Kidney (tissue), 14 donors: ENCODE results near the gene DLAT. TPM values are rescaled to one million over a fixed set of nuclear protein-coding genes. Genes with fewer than 3 reads are reported as not detected.

Source experiments
- DNase-seq, 5 donors: peaks; one replicate each; pipeline ENCODE4 v3.0.0-alpha.2; 2013 to 2020
- FAIRE-seq: peaks from 2 replicates; lab custom pipeline; 2012; peaks lifted over from hg19 to GRCh38; lab: Jason Lieb, UNC
- H3K27ac ChIP-seq, 2 donors: one replicate each; pipeline ENCODE4 v1.7.0; 2013; ENCODE audit warnings: low read depth in 2 of 2, low read length in 2 of 2, inconsistent platforms in 1 of 2
- H3K27me3 ChIP-seq: one replicate; pipeline ENCODE4 v1.7.1; 2013; ENCODE audit warnings: low read length, inconsistent platforms; ENCODE audit not compliant: control insufficient read depth, insufficient read depth
- H3K36me3 ChIP-seq, 3 donors: one replicate each; pipeline versions ENCODE4 v1.7.0 to v1.7.1; 2013; ENCODE audit warnings: low read length in 3 of 3, control low read depth in 1 of 3, inconsistent platforms in 1 of 3; ENCODE audit not compliant: insufficient read depth in 3 of 3, control insufficient read depth in 2 of 3
- H3K4me1 ChIP-seq, 3 donors: one replicate each; pipeline versions ENCODE4 v1.7.0 to v1.7.1; 2013; ENCODE audit warnings: low read length in 3 of 3, inconsistent platforms in 1 of 3, low read depth in 1 of 3; ENCODE audit not compliant: control insufficient read depth in 2 of 3, insufficient read depth in 2 of 3
- H3K4me3 ChIP-seq, 3 donors: one replicate each; pipeline versions ENCODE4 v1.7.0 to v1.8.1; 2013; ENCODE audit warnings: low read length in 3 of 3, control low read depth in 1 of 3, inconsistent platforms in 1 of 3
- H3K9ac ChIP-seq, 3 donors: one replicate each; pipeline versions ENCODE4 v1.7.0 to v1.7.1; 2013; ENCODE audit warnings: low read length in 3 of 3, control low read depth in 1 of 3, inconsistent platforms in 1 of 3
- H3K9me3 ChIP-seq, 3 donors: one replicate each; pipeline versions ENCODE4 v1.7.0 to v1.7.1; 2013; ENCODE audit warnings: low read length in 3 of 3, control low read depth in 1 of 3, inconsistent platforms in 1 of 3; ENCODE audit not compliant: control insufficient read depth in 2 of 3, insufficient read depth in 1 of 3
- intact Hi-C: fragments of 100-400 bp; cut with DNase I; formaldehyde crosslinking; loops from one replicate; pipeline ENCODE4 v1.11.1; 2022
- polyA plus RNA-seq: library from polyadenylated mRNA; stranded (reverse); fragments of 350-450 nt; fragmentation: Illumina TruSeq; extraction: RNeasy Lipid Tissue Mini Kit (QIAGEN cat#74804); gene quantifications from one replicate; pipeline ENCODE4 v1.2.3, GENCODE V29; 2014; ENCODE audit warnings: low read depth, low replicate concordance; ENCODE audit not compliant: insufficient read depth
- total RNA-seq: library from RNA; stranded (reverse); fragmentation: NEBNext Ultra II Directional; extraction: Animal tissue kit (Norgen Biotek cat#: 25700); gene quantifications from one replicate; pipeline ENCODE4 v1.2.1, GENCODE V29; 2021
- TF ChIP-seq, protein P1 (sequence below): IDR thresholded peaks from 3 replicates; pipeline ENCODE4 v1.5.1; 2012; ENCODE audit warnings: mild to moderate bottlenecking, moderate library complexity, borderline replicate concordance; ENCODE audit not compliant: insufficient read depth; ENCODE audit errors: extremely low read depth
- donor health status: control.
- donor health status: control.
- donor health status: control.
- donor health status: control.
- donor health status: control.
- donor health status: DM: yes; HTN: yes; CAD: no.
- donor health status: Normal renal cell carcinoma (clear cell type).

Gene DLAT
- total and polyA plus RNA-seq, 2 donors from 2014 or later: 27.5 to 33.1 TPM

DNA sequence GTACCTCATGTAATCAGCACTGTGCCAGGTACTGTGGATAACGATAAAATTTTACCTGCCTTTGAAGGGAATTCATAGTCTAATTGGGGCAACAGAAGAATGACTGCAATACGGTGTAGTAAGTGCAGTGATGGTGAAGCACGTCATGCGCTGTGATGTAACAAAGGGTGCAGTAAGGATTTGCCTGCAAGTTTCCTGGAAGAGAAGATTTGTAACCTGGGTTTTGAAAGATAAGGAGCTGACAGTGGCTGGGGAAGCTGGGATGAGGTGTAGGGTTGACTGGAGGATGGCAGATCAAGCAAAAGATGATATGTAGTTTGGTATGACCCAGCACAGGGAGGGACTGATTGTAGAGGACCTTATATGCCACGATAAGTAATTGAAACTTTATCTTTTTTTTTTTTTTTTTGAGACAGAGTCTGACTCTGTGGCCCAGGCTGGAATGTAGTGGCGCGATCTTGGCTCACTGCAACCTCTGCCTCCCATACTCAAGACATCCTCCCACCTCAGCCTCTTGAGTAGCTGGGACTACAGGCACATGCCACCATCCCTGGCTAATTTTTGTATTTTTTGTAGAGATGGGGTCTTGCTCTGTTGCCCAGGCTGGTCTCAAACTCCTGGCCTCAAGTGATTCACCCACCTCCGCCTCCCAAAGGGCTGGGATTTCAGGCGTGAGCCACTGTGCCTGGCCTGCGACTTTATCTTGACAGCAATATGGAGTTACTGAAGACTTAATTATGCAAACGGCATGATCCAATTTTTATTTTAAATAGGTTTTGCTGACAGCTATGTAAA, 72.7 kb downstream of the DLAT start:
- no peaks in the 10 kb centered on the region for H3K27me3 ChIP-seq
- no peak overlapping the region for H3K9ac ChIP-seq
- no peak for FAIRE-seq
- no peak overlapping the region for H3K4me3 ChIP-seq
- peaks cover 0 to 20% (median 11%) of the 10 kb centered on the region in 3 donors for H3K36me3 ChIP-seq
- H3K9me3 ChIP-seq: no peaks in the 10 kb centered on the region
- H3K4me1 ChIP-seq: no peaks in the 10 kb centered on the region
- TF ChIP-seq, protein P1, sequence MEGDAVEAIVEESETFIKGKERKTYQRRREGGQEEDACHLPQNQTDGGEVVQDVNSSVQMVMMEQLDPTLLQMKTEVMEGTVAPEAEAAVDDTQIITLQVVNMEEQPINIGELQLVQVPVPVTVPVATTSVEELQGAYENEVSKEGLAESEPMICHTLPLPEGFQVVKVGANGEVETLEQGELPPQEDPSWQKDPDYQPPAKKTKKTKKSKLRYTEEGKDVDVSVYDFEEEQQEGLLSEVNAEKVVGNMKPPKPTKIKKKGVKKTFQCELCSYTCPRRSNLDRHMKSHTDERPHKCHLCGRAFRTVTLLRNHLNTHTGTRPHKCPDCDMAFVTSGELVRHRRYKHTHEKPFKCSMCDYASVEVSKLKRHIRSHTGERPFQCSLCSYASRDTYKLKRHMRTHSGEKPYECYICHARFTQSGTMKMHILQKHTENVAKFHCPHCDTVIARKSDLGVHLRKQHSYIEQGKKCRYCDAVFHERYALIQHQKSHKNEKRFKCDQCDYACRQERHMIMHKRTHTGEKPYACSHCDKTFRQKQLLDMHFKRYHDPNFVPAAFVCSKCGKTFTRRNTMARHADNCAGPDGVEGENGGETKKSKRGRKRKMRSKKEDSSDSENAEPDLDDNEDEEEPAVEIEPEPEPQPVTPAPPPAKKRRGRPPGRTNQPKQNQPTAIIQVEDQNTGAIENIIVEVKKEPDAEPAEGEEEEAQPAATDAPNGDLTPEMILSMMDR: no peak
- DNase-seq: no peak
- H3K27ac ChIP-seq: no peak overlapping the region
- intact Hi-C loops: no loop called here

DNA sequence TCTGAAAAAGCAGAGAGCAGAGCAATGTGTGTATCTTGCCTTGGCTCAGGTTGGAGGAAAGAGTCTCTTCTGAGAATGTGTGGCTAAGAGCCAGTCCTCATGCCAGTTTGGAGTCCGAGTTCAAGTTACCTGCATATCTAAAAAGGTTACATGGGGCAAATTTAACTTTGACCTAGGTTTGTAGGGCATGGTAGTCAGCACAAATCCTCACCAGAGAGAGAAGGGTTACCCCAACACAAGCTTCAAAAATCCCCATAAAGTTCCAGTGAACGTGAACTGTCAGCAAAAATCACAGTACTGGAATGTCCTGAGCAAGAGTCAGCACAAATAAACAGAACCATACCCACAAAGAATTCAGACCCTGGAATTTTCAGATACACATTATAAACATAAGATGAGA, 75.3 kb downstream of the DLAT start:
- H3K27ac ChIP-seq: no peak overlapping the region
- no peak overlapping the region for H3K4me3 ChIP-seq
- H3K27me3 ChIP-seq: no peaks in the 10 kb centered on the region
- no peak overlapping the region for H3K9ac ChIP-seq
- peaks cover 0 to 12% (median 9%) of the 10 kb centered on the region in 3 donors for H3K36me3 ChIP-seq
- TF ChIP-seq, protein P1: no peak
- FAIRE-seq (no peak), DNase-seq (no peak)
- intact Hi-C loops: no loop called here
- no peaks in the 10 kb centered on the region for H3K4me1 ChIP-seq
- H3K9me3 ChIP-seq: no peaks in the 10 kb centered on the region

DNA sequence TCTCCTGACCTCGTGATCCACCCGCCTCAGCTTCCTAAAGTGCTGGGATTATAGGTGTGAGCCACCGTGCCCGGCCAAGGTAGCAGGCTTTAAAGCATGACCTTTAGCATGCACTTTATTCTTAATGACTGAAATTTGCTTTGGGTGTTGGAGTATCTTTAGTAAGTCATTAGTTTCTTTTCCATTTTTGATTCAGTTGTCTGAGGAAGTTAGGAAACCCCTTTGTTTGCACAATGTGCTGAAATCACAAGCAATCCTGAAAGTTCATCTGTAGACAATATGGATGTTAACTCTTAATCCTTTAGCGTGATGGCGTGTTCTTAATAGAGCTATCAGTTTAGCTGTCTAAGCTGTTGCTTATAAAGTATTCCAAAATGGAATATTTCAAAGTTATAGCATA, 78.2 kb downstream of the DLAT start:
- H3K27me3 ChIP-seq: no peaks in the 10 kb centered on the region
- TF ChIP-seq, protein P1: no peak
- H3K9me3 ChIP-seq: no peaks in the 10 kb centered on the region
- no peaks in the 10 kb centered on the region for H3K36me3 ChIP-seq
- no peak overlapping the region for H3K9ac ChIP-seq
- intact Hi-C loops: no loop called here
- DNase-seq (no peak), FAIRE-seq (no peak)
- H3K4me1 ChIP-seq: no peaks in the 10 kb centered on the region
- H3K27ac ChIP-seq: no peak overlapping the region
- no peak overlapping the region for H3K4me3 ChIP-seq
